Activated T-helper 2 cell treated with anti-CD3 and anti-CD28 coated beads, Interferon-gamma antibody, Interleukin-2, Interleukin-4, amounts not matched to agents 10 μg/mL and 5 μg/mL and 100 μg/mL, durations not matched to agents 14 hours and 24 hours and 36 hours (primary cell): ENCODE measurements around the gene TTC13. TPM values are rescaled to one million over a fixed set of nuclear protein-coding genes. Genes with fewer than 3 reads are reported as not detected.
A peak's percentile ranks its signal among the peaks of the same experiment; 100 is the strongest.
"Not testable (repeated sequence)": the region's sequence is repeated elsewhere in the genome, so short reads cannot be mapped to it uniquely, and the experiment has no call there.

Source experiments
- DNase-seq: peaks from one replicate; pipeline ENCODE4 v3.0.0; 2021; ENCODE audit warnings: low spot score
- H3K27ac Mint-ChIP-seq: one replicate; pipeline ENCODE4 v1.8.0; 2021; ENCODE audit warnings: mixed read lengths
- H3K27me3 Mint-ChIP-seq: one replicate; pipeline ENCODE4 v1.8.0; 2021; ENCODE audit warnings: low read depth, mixed read lengths
- H3K36me3 Mint-ChIP-seq: one replicate; pipeline ENCODE4 v1.8.0; 2021; ENCODE audit warnings: low read depth, mixed read lengths
- H3K4me1 Mint-ChIP-seq: one replicate; pipeline ENCODE4 v1.8.0; 2021; ENCODE audit warnings: low read depth, mixed read lengths
- H3K4me3 Mint-ChIP-seq: one replicate; pipeline ENCODE4 v1.8.0; 2021; ENCODE audit warnings: low read depth, mild to moderate bottlenecking, moderate library complexity, mixed read lengths
- H3K9me3 Mint-ChIP-seq: one replicate; pipeline ENCODE4 v1.8.0; 2021; ENCODE audit warnings: mixed read lengths
- intact Hi-C: fragments of 100-400 bp; cut with micrococcal nuclease; formaldehyde crosslinking; loops from one replicate; pipeline ENCODE4 v1.15.1; 2023
- total RNA-seq: library from RNA; stranded (reverse); gene quantifications from 2 replicates; pipeline ENCODE4 v1.2.3, GENCODE V29; 2022

TTC13 gene
- total RNA-seq, result 17.5 and 17.7 TPM in 2 replicates

DNA sequence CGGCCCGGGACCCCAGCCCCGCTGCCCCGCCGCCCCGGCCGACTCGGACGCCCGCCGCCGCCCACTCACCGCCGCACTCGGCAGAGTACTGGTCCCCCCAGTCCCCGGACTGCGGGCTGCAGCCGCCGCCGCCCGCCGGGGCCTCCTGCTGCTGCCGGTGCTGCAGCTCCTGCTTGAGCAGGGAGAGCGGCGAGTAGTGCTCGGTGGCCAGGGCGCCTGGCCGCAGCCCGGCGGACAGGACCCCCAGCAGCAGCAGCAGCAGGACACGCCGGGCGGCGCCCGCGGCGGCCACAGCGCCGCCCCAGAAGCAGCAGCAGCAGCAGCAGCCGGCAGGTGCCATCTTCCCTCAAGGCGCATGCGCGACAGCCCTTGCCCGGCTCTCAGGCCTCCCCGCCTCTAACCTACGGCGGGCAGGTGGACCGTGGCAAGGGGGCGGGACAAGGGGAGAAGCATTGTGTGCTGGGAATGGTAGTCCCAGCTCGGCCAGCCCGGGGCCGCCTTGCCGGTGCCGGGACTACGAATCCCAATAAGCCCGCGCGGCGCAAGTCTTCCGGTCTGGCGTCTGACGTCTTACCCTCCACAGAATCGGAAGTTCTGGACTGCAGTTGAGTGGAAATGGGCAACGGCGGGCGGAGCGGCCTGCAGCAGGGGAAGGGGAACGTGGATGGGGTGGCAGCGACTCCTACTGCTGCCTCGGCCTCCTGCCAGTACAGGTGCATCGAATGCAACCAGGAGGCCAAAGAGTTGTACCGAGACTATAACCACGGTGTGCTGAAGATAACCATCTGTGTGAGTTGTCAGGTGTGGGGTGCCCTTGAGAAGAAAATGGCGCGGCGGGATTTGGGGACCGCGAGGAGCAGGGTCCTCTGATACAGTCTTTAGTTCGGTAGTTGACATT is at the start of gene TTC13, which contains the start of gene ARV1:
TSS of gene TTC13 (minus strand) at position 371 of the 898 bp plus-strand sequence. CDS start at position 340, 31 bp downstream.
TSS of gene ARV1 (plus strand) at position 604 of the 898 bp plus-strand sequence. CDS start at position 616, 12 bp downstream.
- intact Hi-C loops, result loop anchor here (1.0 to 5.0 kb wide), 7 partner anchors 60 to 911 kb away; partner anchors contain the start of genes C1orf198, COG2, GALNT2 and GNPAT
- H3K4me1 Mint-ChIP-seq, result peaks cover 41% of the 10 kb centered on the region
- H3K27ac Mint-ChIP-seq, result peak within 1 kb of the TSS; percentile 93

DNA sequence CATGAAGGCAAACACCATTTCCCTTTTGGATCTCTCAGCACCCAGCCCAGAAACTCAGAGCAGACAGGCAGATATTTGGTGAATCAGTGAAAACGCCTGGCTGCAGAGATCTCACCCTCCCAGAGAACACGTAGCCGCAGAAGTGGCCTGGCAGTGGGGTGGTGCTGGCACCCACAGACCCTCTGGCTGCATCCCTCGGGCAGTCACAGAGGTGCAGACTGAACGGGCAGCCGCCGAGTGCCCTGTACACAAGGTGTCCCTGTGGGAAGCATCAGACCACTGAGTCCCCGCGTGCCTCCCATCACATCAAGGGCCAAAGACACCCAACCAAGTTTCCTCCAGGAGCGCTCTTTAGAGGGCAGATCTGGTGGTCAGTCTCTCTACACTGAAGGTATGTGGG is 49.3 kb upstream of the TTC13 start:
- no peak for DNase-seq
- Mint-ChIP-seq H3K27me3 (no peaks in the 10 kb centered on the region), H3K36me3 (no peaks in the 10 kb centered on the region), H3K9me3 (no peaks in the 10 kb centered on the region), H3K4me3 (no peak overlapping the region), H3K4me1 (peaks cover 5% of the 10 kb centered on the region), H3K27ac (no peak overlapping the region)
- intact Hi-C loops, result no loop called here

More for the DNA sequence above, at the start of gene TTC13, which contains the start of gene ARV1:
- Mint-ChIP-seq H3K9me3 (no peaks in the 10 kb centered on the region), H3K36me3 (peaks cover 24% of the 10 kb centered on the region), H3K4me3 (peak within 1 kb of the TSS; percentile 98), H3K27me3 (no peaks in the 10 kb centered on the region)
- peak; percentile 96 for DNase-seq

- no peak for DNase-seq
- Mint-ChIP-seq H3K4me3 (no peak overlapping the region), H3K9me3 (no peaks in the 10 kb centered on the region), H3K4me1 (peaks cover 5% of the 10 kb centered on the region), H3K27ac (no peak overlapping the region), H3K36me3 (no peaks in the 10 kb centered on the region), H3K27me3 (no peaks in the 10 kb centered on the region)
- intact Hi-C loops, result no loop called here
Observed at GRCh38 chr1:231027136-231027925, 48.7 kb upstream of the TTC13 start.

- no peaks in the 10 kb centered on the region for H3K27me3 Mint-ChIP-seq
- no peak overlapping the region for H3K27ac Mint-ChIP-seq
- DNase-seq, result no peak
- intact Hi-C loops, result no loop called here
- no peaks in the 10 kb centered on the region for H3K36me3 Mint-ChIP-seq
- H3K9me3 Mint-ChIP-seq, result no peaks in the 10 kb centered on the region
- peaks cover 5% of the 10 kb centered on the region for H3K4me1 Mint-ChIP-seq
- no peak overlapping the region for H3K4me3 Mint-ChIP-seq
Observed at GRCh38 chr1:231026576-231026975, 47.9 kb upstream of the TTC13 start.

- Mint-ChIP-seq H3K27me3 (no peaks in the 10 kb centered on the region), H3K4me3 (no peak overlapping the region), H3K9me3 (no peaks in the 10 kb centered on the region), H3K27ac (no peak overlapping the region), H3K4me1 (peaks cover 14% of the 10 kb centered on the region), H3K36me3 (peaks cover 2% of the 10 kb centered on the region)
- no peak for DNase-seq
- intact Hi-C loops, result no loop called here
Observed at GRCh38 chr1:231023150-231023549, 44.5 kb upstream of the TTC13 start.

GRCh38 chr1:231022543-231022942 is 43.9 kb upstream of the TTC13 start:
- H3K27me3 Mint-ChIP-seq, H3K4me3 Mint-ChIP-seq, H3K9me3 Mint-ChIP-seq, DNase-seq, H3K36me3 Mint-ChIP-seq, H3K27ac Mint-ChIP-seq, intact Hi-C loops: not testable (repeated sequence)
- H3K4me1 Mint-ChIP-seq, result peaks cover 14% of the 10 kb centered on the region

DNA sequence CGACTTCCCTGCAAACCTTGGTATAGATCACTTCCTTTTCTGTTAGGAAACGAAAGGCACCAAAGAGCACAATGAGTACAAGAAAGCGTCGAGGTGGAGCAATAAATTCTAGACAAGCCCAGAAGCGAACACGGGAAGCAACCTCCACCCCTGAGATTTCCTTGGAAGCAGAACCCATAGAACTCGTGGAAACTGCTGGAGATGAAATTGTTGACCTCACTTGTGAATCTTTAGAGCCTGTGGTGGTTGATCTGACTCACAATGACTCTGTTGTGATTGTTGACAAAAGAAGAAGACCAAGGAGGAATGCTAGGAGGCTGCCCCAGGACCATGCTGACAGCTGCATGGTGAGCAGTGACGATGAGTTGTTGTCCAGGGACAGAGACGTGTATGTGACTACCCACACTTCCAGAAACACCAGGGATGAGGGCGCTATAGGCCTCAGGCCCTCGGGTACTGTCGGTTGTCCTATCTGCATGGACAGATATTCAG is 42.9 kb upstream of the TTC13 start:
- H3K27me3 Mint-ChIP-seq, result no peaks in the 10 kb centered on the region
- H3K4me1 Mint-ChIP-seq, result peaks cover 14% of the 10 kb centered on the region
- peaks cover 2% of the 10 kb centered on the region for H3K36me3 Mint-ChIP-seq
- no peak overlapping the region for H3K27ac Mint-ChIP-seq
- H3K4me3 Mint-ChIP-seq, result no peak overlapping the region
- no peaks in the 10 kb centered on the region for H3K9me3 Mint-ChIP-seq
- no peak for DNase-seq
- intact Hi-C loops, result no loop called here

- Mint-ChIP-seq H3K9me3 (no peaks in the 10 kb centered on the region), H3K4me3 (no peak overlapping the region), H3K27ac (peak overlapping the region; percentile 2), H3K27me3 (no peaks in the 10 kb centered on the region), H3K4me1 (peaks cover 11% of the 10 kb centered on the region), H3K36me3 (peaks cover 2% of the 10 kb centered on the region)
- no peak for DNase-seq
- intact Hi-C loops, result no loop called here
Observed at GRCh38 chr1:231020816-231021215, 42.2 kb upstream of the TTC13 start.

DNA sequence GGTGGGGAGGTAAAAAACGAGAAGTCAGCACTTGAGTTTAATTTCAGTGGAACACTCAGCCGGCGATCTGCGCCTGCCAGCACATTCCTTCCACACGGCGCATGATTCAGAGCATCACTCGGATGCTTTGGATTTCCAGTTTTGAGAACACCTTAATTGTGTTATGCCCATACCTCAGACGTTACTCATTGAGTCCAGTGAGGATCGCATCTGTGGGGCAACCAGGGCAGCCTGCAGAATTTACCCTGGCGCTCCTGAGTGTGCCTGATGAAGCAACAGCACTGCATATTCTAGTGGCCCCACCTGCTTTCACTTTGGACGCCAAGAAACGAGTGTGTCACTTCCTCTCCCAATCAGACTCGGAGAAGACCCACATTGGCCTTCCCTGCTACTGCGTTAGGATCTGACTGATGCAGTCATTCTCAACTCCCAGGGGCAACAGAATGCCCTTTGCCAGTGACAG is 41.5 kb upstream of the TTC13 start:
- H3K4me1 Mint-ChIP-seq, result peaks cover 11% of the 10 kb centered on the region
- intact Hi-C loops, result no loop called here
- no peak for DNase-seq
- no peak overlapping the region for H3K27ac Mint-ChIP-seq
- no peaks in the 10 kb centered on the region for H3K27me3 Mint-ChIP-seq
- H3K9me3 Mint-ChIP-seq, result no peaks in the 10 kb centered on the region
- H3K4me3 Mint-ChIP-seq, result no peak overlapping the region
- H3K36me3 Mint-ChIP-seq, result peaks cover 2% of the 10 kb centered on the region

DNA sequence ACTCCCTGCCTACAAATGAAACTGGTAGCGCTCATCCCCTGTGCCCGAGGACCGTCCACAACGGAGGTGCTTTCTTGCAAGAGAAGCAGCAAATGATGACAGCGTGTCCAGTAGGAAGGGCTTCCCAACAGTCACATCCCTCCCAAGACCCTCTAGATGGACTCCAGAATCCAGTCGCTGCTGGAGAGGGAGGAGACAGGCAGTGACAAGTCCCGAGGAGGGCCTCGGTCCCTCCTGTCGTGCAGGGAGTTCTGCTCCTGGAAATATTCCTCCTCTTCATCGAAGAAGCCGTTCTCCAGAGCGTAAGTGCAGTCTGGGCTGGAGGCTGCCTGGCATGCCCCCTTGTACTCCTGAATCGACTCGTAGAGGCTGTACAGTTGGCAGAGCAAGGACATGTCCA is 41.0 kb upstream of the TTC13 start:
- intact Hi-C loops, result no loop called here
- H3K4me3 Mint-ChIP-seq, result no peak overlapping the region
- no peak overlapping the region for H3K27ac Mint-ChIP-seq

GRCh38 chr1:231016966-231017365 is 38.3 kb upstream of the TTC13 start:
- peaks cover 11% of the 10 kb centered on the region for H3K4me1 Mint-ChIP-seq
- H3K4me3 Mint-ChIP-seq, result no peak overlapping the region
- DNase-seq, result no peak
- H3K27me3 Mint-ChIP-seq, result no peaks in the 10 kb centered on the region
- intact Hi-C loops, result no loop called here
- no peak overlapping the region for H3K27ac Mint-ChIP-seq
- no peaks in the 10 kb centered on the region for H3K9me3 Mint-ChIP-seq
- H3K36me3 Mint-ChIP-seq, result peaks cover 2% of the 10 kb centered on the region

More for the DNA sequence above, 41.0 kb upstream of the TTC13 start:
- H3K9me3 Mint-ChIP-seq, result no peaks in the 10 kb centered on the region
- DNase-seq, result no peak
- H3K27me3 Mint-ChIP-seq, result no peaks in the 10 kb centered on the region
- peaks cover 11% of the 10 kb centered on the region for H3K4me1 Mint-ChIP-seq
- peaks cover 2% of the 10 kb centered on the region for H3K36me3 Mint-ChIP-seq

DNA sequence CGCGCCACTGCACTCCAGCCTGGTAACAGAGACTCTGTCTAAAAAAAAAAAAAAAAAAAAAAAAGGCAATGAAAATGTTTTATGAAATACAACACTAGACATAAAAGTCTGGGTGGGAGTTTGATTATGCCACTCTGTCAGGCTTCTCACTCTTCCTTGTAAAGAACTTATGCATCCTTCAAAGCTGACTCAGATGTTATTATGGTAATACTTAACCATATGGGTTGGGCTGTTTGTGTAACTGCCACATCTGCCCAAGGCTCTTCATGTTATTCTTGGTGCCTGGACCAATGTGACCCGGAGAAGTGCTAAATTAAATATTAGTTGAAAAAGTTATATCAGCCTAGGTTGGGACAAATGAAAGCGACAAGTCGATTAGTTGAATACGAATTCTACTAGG is 37.6 kb upstream of the TTC13 start:
- intact Hi-C loops, result no loop called here
- no peak overlapping the region for H3K27ac Mint-ChIP-seq
- no peaks in the 10 kb centered on the region for H3K9me3 Mint-ChIP-seq

More for the DNA sequence above, 37.6 kb upstream of the TTC13 start:
- H3K36me3 Mint-ChIP-seq, result peaks cover 2% of the 10 kb centered on the region
- H3K4me1 Mint-ChIP-seq, result peaks cover 11% of the 10 kb centered on the region
- no peak for DNase-seq
- no peak overlapping the region for H3K4me3 Mint-ChIP-seq
- no peaks in the 10 kb centered on the region for H3K27me3 Mint-ChIP-seq
